SK-N-SH (cell line): ENCODE results near the gene GLI2.

ENCODE experiments used
- CHD2 ChIP-seq: fragments of 150-350 bp; IDR thresholded peaks from 2 replicates; pipeline ENCODE4 v1.6.1; 2018; ENCODE audit warnings: low read length; ENCODE audit not compliant: partially characterized antibody
- EP300 ChIP-seq, 2 experiments: IDR thresholded peaks; 2 replicates each; pipeline versions ENCODE4 v1.4.0 to v1.6.1; 2012; ENCODE audit warnings: borderline replicate concordance in 1 of 2, low read depth in 1 of 2, low read length in 1 of 2
- GATA2 ChIP-seq: sonication (generic); formaldehyde crosslinking; IDR thresholded peaks from 2 replicates; pipeline ENCODE4 v1.5.0; 2020; ENCODE audit warnings: mild to moderate bottlenecking, missing genetic modification reagents
- POLR2AphosphoS5 ChIP-seq: IDR thresholded peaks from 2 replicates; pipeline ENCODE4 v1.6.1; 2012; ENCODE audit warnings: low read depth, low read length
- RAD21 ChIP-seq: IDR thresholded peaks from 2 replicates; pipeline ENCODE4 v1.6.1; 2012; ENCODE audit warnings: mild to moderate bottlenecking, low read length
- RCOR1 ChIP-seq: fragments of 150-350 bp; IDR thresholded peaks from 2 replicates; pipeline ENCODE4 v1.6.1; 2017; ENCODE audit warnings: antibody characterized with exemption, low read length
- RFX5 ChIP-seq: IDR thresholded peaks from 2 replicates; pipeline ENCODE4 v1.6.1; 2012; ENCODE audit warnings: mild to moderate bottlenecking, improper control_type of control experiment, low read length
- SIN3A ChIP-seq: IDR thresholded peaks from 2 replicates; pipeline ENCODE4 v1.6.1; 2012; ENCODE audit warnings: low read depth, mild to moderate bottlenecking, low read length, moderate library complexity, borderline replicate concordance
- SMC3 ChIP-seq: IDR thresholded peaks from 2 replicates; pipeline ENCODE4 v1.6.1; 2012; ENCODE audit warnings: low read depth, low read length, improper control_type of control experiment
- TCF12 ChIP-seq: IDR thresholded peaks from 2 replicates; pipeline ENCODE4 v1.4.0; 2012
- TF ChIP-seq, protein P1 (sequence below): fragments of 200-600 bp; sonication (generic); IDR thresholded peaks from 2 replicates; pipeline ENCODE4 v1.6.1; 2017; ENCODE audit warnings: antibody characterized with exemption, mild to moderate bottlenecking, moderate library complexity
- TF ChIP-seq, protein P2 (sequence below): IDR thresholded peaks from 2 replicates; pipeline ENCODE4 v1.4.0; 2012; ENCODE audit warnings: low read depth

DNA sequence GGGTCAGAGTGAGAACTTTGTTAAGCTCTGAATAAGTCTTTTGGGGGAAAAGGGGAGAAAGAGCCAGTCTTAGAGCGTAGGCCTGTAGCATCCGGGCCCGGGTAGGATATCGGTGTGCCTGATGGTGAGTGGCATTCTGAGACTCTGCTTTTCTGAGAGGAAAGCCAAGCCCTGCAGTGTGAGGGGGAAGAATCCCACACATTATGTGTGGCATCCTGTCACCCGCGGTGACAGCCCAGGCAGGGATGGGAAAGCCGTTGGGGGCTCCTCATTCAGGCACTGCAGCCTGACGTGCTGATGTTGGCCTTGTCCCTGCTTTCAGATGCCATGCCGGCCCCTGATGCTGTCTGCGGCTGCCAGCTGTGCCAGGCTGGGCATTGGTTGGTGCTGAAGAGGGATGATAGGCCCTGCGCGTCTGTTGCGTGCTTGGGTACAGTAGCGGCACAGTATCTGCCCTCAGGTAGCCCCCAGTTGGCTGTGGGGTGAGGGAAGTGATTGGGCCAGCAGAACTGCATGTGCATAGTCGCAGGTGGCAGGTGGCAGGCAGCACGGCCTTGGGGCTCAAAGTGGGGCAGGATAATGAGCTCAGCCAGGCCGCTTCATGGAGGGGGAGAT lies 37.6 kb downstream of the GLI2 start:
- TF ChIP-seq EP300 (IDR thresholded peaks at IDR 0.05; ENCODE audit: borderline replicate concordance in 1 of 2, low read depth in 1 of 2, low read length in 1 of 2) (no peak), SMC3 (no peak), GATA2 (CRISPR knock-in tag) (no peak), TCF12 (no peak), RFX5 (no peak), CHD2 (no peak), RAD21 (no peak), POLR2AphosphoS5 (no peak), RCOR1 (no peak), SIN3A (no peak)
- TF ChIP-seq, protein P1, sequence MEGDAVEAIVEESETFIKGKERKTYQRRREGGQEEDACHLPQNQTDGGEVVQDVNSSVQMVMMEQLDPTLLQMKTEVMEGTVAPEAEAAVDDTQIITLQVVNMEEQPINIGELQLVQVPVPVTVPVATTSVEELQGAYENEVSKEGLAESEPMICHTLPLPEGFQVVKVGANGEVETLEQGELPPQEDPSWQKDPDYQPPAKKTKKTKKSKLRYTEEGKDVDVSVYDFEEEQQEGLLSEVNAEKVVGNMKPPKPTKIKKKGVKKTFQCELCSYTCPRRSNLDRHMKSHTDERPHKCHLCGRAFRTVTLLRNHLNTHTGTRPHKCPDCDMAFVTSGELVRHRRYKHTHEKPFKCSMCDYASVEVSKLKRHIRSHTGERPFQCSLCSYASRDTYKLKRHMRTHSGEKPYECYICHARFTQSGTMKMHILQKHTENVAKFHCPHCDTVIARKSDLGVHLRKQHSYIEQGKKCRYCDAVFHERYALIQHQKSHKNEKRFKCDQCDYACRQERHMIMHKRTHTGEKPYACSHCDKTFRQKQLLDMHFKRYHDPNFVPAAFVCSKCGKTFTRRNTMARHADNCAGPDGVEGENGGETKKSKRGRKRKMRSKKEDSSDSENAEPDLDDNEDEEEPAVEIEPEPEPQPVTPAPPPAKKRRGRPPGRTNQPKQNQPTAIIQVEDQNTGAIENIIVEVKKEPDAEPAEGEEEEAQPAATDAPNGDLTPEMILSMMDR = no peak
- TF ChIP-seq, protein P2, sequence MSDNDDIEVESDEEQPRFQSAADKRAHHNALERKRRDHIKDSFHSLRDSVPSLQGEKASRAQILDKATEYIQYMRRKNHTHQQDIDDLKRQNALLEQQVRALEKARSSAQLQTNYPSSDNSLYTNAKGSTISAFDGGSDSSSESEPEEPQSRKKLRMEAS = no peak
